ENCODE measurements around the gene DGKZ.

DNA sequence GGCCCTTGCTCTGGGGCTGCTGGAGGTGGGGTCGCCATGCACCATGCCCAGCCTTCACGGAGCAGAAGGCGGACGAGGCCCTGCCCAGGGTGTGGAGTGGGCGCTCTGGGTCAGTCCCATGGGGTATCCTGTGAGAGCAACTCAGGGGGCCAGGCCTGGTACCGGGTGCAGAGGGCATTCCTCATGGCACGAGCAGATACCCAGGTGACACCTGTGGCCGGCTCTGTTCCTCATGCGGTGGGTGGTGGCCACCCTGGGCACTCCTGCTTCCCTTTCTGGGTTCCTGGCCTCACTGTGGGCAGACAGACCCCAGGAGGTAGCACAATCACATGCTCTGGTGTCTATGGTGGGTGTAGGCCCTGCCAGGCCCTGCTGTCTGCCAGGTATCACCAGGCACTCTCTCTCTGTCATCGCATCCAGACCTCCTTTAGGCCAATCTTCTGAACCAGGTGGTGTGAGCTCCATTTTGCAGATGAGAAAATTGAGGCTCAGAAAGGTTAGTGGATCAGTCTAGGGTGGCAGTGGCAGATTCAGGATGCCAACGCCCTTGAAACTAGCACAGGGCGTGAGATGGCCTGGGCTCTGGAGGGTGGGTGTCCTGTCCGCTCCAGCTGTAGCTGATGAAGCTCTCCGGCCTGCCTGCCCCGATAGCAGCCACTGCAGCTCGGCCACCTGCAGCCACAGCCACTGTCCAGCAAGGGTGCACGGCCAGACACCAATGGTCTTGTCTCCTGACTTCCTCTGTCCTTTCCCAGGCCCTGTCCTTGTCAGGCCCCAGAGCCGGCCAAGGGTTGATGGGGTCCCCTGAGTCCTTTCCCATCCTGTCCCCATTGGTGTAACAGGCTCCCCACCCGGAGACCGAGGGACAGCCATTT is 15.1 kb downstream of the DGKZ start:
- TF ChIP-seq JUND (IDR thresholded peaks at IDR 0.05) (no peak), CTCF (IDR thresholded peaks at IDR 0.05; ENCODE audit: low read depth, low read length, missing input control) (no peak), ZBTB33 (IDR thresholded peaks at IDR 0.05) (no peak)

Data from liver (tissue), 3 donors.